ENCODE data around the gene SLC6A7.

SLC6A7 gene

GRCh38 chr5:150190987-150191386 lies 1.1 kb downstream of the SLC6A7 start:
- Histone ChIP-seq H3K9me3 (ENCODE audit: insufficient read depth, low read depth, low read length) (no peaks in the 10 kb centered on the region), H3K4me3 (ENCODE audit: low read length, poor library complexity, severe bottlenecking) (no peak overlapping the region), H4K20me1 (ENCODE audit: insufficient read depth, low read length, poor library complexity, severe bottlenecking) (no peaks in the 10 kb centered on the region), H3K9me2 (replicated peaks; ENCODE audit: low read depth, low read length) (no peaks in the 10 kb centered on the region), H3K4me2 (ENCODE audit: low read depth, low read length, poor library complexity, severe bottlenecking) (no peak overlapping the region), H3K27me3 (ENCODE audit: insufficient read depth, low read length, poor library complexity, severe bottlenecking) (no peaks in the 10 kb centered on the region), H2AFZ (ENCODE audit: low read length) (no peak overlapping the region), H3K4me1 (ENCODE audit: insufficient read depth, low read length, poor library complexity, severe bottlenecking) (no peaks in the 10 kb centered on the region), H3F3A (ENCODE audit: low read depth) (no peaks in the 10 kb centered on the region), H3K9ac (ENCODE audit: low read depth, low read length, poor library complexity, severe bottlenecking) (no peak overlapping the region), H3K36me3 (ENCODE audit: insufficient read depth, low read length) (no peaks in the 10 kb centered on the region), H3K79me2 (ENCODE audit: insufficient read depth, low read length) (no peaks in the 10 kb centered on the region)
- TF ChIP-seq CTCF (conservative IDR thresholded peaks at IDR 0.05; ENCODE audit: low read length) (no peak), EZH2phosphoT487 (IDR thresholded peaks at IDR 0.05; ENCODE audit: borderline replicate concordance) (no peak)

- Histone ChIP-seq H3K27me3 (ENCODE audit: insufficient read depth, low read length, poor library complexity, severe bottlenecking) (no peaks in the 10 kb centered on the region), H3F3A (ENCODE audit: low read depth) (no peaks in the 10 kb centered on the region), H2AFZ (ENCODE audit: low read length) (no peak overlapping the region), H3K9ac (ENCODE audit: low read depth, low read length, poor library complexity, severe bottlenecking) (no peak overlapping the region), H3K4me2 (ENCODE audit: low read depth, low read length, poor library complexity, severe bottlenecking) (no peak overlapping the region), H3K9me2 (replicated peaks; ENCODE audit: low read depth, low read length) (no peaks in the 10 kb centered on the region), H3K4me1 (ENCODE audit: insufficient read depth, low read length, poor library complexity, severe bottlenecking) (no peaks in the 10 kb centered on the region), H3K36me3 (ENCODE audit: insufficient read depth, low read length) (no peaks in the 10 kb centered on the region), H4K20me1 (ENCODE audit: insufficient read depth, low read length, poor library complexity, severe bottlenecking) (no peaks in the 10 kb centered on the region), H3K9me3 (ENCODE audit: insufficient read depth, low read depth, low read length) (no peaks in the 10 kb centered on the region), H3K79me2 (ENCODE audit: insufficient read depth, low read length) (no peaks in the 10 kb centered on the region), H3K4me3 (ENCODE audit: low read length, poor library complexity, severe bottlenecking) (no peak overlapping the region)
- TF ChIP-seq CTCF (conservative IDR thresholded peaks at IDR 0.05; ENCODE audit: low read length): no peak
Measured at GRCh38 chr5:150192462-150192861, 2.6 kb downstream of the SLC6A7 start.

DNA sequence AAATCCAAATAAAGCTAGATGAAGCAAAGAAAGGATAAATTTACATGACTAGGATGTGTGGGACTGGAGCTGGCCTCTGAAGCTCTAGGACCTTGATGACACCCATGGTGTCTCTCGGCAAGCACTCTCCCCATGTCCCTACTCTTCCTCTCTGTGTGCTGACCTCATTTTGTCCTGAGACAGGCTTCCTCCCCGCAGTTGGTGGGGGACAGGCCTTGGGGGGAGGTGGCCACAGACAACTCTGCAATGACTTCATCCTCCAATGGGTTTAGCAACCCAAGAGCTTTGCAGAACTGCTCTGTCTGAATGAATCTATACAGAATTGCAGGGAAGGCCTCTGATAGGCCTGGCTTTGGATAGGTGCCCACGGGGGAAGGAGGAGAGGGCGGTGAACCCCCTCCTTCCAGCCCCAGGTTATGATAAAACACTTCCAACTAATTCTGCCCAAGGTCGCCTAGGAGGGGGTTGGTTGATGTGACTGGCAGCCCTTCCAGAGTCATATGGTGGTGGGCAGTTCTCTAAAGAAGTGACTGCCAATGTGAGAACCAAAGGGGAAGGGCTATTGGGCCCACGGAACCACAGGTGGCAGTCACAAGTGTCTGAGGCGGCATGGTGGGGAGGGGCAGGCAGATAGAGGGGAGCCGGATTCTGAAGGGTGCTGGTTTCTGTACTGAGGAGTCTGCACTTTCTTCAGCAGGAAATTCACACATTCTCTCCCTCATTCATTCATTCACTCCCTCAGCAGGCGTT lies 6.0 kb downstream of the SLC6A7 start:
- Histone ChIP-seq H2AFZ (ENCODE audit: low read length) (no peak overlapping the region), H4K20me1 (ENCODE audit: insufficient read depth, low read length, poor library complexity, severe bottlenecking) (no peaks in the 10 kb centered on the region), H3K9me3 (ENCODE audit: insufficient read depth, low read depth, low read length) (no peaks in the 10 kb centered on the region), H3K4me3 (ENCODE audit: low read length, poor library complexity, severe bottlenecking) (no peak overlapping the region), H3K9me2 (replicated peaks; ENCODE audit: low read depth, low read length) (no peaks in the 10 kb centered on the region), H3F3A (ENCODE audit: low read depth) (no peaks in the 10 kb centered on the region), H3K27me3 (ENCODE audit: insufficient read depth, low read length, poor library complexity, severe bottlenecking) (no peaks in the 10 kb centered on the region), H3K79me2 (ENCODE audit: insufficient read depth, low read length) (no peaks in the 10 kb centered on the region), H3K36me3 (ENCODE audit: insufficient read depth, low read length) (no peaks in the 10 kb centered on the region), H3K9ac (ENCODE audit: low read depth, low read length, poor library complexity, severe bottlenecking) (no peak overlapping the region), H3K4me2 (ENCODE audit: low read depth, low read length, poor library complexity, severe bottlenecking) (no peak overlapping the region), H3K4me1 (ENCODE audit: insufficient read depth, low read length, poor library complexity, severe bottlenecking) (no peaks in the 10 kb centered on the region)
- TF ChIP-seq EZH2phosphoT487 (IDR thresholded peaks at IDR 0.05; ENCODE audit: borderline replicate concordance): no peak
- no peak for TF ChIP-seq CTCF (conservative IDR thresholded peaks at IDR 0.05; ENCODE audit: low read length)

Data from Loucy (cell line).